HG03280 (cell line): ENCODE results near the gene PDE6D.
A peak's percentile ranks its signal among the peaks of the same experiment; 100 is the strongest.
"Not testable (repeated sequence)": the region's sequence is repeated elsewhere in the genome, so short reads cannot be mapped to it uniquely, and the experiment has no call there.

Experiments used
- ATAC-seq: cut with Tn5 transposase; IDR thresholded peaks from one replicate; pipeline ENCODE4 v1.9.1; 2021; ENCODE audit warnings: mild to moderate bottlenecking, moderate library complexity; ENCODE audit not compliant: unreplicated experiment

Gene PDE6D

DNA sequence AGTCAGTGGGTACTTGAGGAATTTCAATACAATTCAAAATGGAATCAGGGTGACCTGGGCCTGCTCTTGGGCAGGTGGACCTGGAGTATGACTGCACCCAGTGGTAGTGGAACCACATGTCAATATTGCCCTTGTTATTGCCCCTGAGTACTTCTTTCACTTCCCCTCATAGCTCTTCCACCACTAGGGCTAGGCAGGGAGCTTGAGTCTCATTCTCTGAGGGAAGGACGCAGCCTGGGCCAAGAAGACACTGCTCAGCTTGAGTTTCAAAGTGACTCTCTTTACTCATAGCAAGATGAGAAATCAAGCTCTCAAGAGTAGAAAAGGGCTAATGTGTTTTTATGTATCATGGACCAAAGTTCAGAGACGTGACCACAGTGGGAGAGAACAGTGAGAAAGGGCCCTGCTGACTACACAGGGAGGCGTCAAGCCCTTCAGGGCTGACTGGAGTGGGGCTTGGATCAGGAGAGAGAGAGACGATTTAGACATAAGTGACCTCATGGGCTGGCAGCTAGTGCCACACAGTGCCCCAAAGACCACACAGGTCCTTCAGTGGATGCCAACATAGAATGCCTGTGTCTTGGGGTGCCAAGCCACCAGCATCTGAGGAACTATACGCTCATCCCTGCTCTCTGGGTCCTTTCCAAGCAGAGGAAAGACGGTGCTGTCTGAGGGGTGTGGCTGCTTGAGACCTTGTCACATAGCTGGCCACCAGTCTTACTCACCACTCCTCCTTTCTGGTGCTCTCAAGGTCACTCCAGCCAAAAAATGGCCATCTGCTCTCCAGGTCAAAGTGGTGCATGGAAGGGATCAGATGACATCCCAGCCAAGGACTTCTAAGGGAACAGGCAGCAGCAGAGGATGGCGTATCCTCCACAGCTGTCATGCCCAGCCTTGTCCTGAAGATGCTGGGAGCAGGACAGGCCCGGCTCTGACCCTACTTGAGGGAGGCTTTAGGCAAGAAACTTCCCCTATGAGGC lies 59.8 kb downstream of the PDE6D start:
- ATAC-seq = peak; percentile 79

DNA sequence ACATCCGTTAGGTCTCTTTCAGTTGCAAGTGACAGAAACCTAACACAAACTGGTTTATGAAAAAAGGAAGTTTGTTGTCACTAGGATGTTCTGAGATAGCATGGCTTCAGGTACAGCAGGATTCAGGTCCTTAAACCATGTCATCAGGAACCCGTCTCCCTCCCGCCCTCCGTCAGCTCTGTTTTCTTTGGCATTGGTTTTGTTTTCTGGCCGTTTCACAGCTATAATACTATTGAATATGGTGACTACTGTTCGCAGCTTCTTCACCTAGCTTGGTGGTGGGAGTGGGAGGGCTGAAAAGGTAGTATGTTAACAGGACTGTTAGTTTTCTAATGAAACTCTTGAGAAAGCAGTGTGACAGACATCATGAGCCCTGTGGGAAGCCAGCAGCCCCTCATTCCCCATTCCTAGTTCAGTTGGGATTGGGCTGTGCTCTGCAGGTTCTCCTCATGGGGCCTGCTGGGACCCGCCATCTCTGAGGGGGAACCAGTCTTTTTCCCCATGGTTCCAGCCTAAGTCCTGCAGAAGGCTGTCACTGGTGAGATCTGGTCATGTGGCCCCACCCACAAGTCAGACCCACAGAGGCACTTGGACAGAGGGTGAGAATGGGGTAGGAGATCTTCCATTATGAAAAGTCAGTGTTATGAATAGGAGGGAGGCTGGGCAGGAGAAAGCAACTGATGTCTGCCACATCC lies 60.6 kb downstream of the PDE6D start:
- ATAC-seq = no peak

DNA sequence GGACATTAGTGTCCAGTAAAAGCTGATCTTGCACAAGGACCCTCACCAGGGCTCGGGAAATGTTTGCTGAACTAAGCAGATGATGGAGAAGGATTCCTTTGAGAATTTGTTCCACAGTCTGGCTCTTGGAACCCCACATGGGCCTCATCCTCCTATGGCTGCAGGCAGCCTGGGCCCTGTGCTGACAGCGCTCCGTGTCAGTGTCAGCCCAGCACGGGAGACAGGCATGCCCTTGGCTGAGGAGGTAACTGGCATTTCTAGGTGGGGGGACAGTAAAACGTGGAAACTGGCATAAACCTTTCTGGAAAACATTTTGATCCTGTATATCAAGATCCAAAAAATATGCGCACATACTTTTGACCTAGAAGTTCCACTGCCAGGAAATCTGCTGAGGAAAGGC lies 62.3 kb downstream of the PDE6D start:
- ATAC-seq = no peak

- no peak for ATAC-seq
Observed at GRCh38 chr2:231717281-231718171, 63.6 kb downstream of the PDE6D start.

DNA sequence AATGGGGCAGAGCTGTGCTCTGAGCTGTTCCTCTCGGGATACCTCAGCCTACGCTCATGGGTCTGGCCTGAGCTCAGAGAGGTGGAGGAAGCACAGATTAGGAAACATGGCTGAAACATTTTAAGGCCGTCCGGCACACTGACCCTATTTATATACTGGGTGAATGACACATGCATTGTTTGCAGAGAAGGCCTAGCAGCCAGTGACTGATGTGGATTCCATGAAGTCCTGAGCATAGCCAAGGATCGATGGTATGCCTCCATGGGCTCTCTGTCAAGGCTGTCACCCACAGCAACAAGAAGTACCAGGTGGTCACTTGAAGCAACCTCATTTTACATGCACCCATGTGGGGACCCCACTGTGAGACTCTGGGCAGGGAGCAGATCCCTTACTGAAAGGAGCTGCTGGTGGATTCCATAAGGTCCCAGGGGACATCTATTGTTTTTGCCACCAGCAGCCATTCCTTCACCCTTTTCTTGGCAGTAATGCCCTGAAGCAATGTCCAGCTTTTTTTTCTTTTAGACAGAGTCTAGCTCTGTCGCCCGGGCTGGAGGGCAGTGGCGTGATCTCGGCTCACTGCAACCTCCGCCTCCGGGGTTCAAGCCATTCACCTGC lies 64.3 kb downstream of the PDE6D start:
- ATAC-seq = no peak

- ATAC-seq = no peak
Observed at GRCh38 chr2:231715988-231716616, 65.0 kb downstream of the PDE6D start.

GRCh38 chr2:231715499-231715837 lies 65.6 kb downstream of the PDE6D start:
- no peak for ATAC-seq

DNA sequence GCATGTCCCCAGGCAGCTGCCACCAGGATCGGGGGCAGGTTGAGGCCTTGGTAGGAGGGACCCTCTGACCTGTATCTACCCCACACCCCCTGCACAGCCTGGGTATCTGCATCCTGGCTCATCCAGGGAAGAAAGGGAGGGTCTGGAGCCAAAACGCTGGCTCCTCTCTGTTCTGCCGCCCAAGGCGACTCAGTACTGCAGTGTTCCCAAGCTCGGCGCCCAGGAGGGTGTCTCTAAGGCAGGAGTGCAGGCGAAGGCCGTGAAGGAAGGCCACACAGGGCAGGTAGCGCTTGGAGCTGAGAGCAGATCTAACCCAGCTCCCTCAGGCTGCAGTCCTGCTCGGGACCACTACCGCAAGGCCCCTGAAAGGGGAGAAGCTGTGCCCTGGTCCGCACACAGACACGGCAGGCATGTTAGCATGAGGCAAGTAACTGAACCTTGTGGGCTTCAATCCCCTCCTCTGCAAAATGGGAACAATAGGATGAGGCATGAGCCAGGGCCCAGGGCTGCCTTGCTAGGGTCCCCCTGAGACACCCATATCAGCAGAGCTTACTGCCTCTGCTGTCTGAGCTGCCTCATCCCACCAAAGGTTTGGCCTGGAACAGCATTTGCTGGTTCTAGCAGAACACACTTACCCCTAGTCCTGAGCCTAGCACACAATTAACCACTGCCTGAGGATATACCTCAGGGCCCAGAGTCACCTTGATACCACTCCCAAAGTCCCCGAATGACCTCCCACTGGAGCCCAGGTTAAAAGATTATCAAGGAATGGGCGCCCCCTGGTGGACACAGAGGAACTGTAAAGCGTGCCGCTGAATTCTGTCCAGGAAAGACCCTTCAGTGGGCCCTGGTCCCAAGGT lies 66.2 kb downstream of the PDE6D start:
- ATAC-seq = no peak

DNA sequence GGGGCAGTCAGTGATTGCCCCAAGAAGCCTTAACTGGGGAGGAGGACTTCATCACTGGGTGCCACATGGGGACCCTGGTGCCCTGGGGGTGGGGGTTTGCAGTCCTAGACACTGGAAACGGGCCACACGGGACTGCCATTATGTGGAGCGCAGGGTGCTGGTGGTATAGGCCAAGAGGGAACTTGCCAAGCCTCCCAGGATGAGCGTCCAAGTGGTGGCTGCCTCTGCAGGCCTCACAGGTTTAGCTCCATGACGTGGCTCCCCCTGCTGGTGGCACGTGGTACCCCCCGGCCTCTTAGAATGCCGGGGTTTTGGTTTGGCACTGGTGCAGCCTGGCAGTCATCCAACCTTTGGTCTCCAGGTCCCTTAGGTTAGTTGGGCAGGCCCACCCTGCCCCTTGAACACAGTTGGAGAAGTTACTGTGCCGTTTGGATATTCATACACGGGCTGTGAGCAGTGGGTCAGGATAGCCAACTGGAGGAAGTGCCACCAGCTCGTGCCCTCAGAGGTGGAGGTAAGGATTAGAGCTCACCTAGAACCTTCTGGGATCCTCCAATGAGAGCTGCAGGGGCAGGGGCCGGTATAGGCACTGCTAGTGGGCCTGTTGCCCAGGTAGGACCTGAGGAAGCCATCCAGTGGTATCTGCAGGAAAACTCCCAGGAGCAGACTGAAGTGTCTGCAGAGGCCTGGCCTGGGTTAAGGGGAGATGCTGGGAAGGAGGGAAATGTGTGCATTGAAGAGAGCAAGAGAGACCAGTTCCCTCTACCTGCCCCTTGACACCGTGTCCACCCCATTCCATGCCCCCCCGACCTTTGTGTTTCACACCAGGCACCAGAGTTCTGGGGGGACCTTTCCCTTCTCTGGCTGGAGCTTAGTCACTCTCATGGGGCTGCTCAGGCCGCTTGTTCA lies 67.1 kb downstream of the PDE6D start:
- ATAC-seq = peak; percentile 31

DNA sequence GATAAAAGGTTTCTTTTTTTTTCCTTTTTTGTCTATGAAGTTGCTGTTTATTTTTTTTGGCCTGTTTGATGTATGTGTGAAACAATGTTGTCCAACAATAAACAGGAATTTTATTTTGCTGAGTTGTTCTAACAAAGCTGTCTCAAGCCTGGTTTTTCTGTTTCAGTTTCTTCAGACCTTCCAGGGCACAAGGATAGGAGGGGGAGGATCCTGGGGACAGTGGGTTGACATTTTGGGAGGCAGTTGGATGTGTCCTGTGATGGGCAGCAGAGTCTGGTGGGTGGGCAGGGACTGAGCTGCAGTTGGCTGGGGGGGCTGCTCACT lies 67.7 kb downstream of the PDE6D start:
- not testable (repeated sequence) for ATAC-seq

DNA sequence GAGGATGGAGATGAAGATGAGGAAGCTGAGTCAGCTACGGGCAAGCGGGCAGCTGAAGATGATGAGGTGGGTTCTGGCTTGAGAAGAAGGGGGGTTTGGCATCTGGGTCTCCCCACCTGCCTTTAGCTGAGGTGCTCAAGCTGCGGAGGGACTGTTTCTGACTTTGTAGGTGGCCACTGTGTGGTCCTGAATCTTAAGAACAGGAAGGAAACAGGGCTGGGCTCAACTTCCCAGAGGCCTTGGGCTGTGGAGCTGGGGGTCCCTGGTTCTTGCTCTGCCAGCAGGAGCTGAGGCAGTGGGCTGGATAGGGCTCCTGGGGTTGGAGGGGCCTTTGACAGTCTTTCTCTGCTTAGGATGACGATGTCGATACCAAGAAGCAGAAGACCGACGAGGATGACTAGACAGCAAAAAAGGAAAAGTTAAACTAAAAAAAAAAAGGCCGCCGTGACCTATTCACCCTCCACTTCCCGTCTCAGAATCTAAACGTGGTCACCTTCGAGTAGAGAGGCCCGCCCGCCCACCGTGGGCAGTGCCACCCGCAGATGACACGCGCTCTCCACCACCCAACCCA lies 68.5 kb downstream of the PDE6D start:
- not testable (repeated sequence) for ATAC-seq

DNA sequence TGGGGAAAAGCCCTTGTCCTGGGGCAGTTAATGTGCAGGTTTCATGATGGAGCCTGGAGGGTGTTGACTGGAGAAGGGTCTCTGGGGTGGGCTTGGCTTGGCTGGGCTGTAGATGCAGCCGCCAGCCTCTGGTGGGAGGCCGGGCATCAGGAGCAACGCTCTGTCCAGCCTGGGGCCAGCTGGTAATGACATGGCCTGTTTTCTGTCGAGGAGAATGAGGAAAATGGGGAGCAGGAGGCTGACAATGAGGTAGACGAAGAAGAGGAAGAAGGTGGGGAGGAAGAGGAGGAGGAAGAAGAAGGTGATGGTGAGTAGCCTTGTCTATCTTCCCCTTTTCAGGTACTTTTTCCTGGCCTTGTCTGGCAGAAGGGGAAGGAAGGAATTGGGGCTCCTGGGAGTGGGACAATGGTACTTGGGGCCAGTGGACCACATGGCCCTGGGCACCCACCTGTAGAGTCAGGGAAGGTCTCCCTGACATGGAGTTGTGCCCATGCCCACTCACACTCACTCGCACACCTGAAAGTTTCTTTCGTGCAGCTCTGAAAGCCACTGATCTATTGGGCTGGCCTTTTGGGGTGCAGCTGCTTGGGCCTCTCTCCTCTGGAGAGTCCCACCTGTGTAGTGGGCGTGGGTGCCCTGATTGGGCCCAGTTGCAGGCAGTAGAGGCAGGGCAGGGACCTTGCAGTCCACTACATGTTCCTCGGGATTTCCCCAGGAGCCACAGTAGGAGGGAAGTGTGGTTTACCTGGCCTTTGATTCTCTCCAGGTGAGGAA lies 69.2 kb downstream of the PDE6D start:
- ATAC-seq = no peak

GRCh38 chr2:231710799-231711676 lies 70.0 kb downstream of the PDE6D start:
- no peak for ATAC-seq

GRCh38 chr2:231709981-231710798 lies 70.9 kb downstream of the PDE6D start:
- ATAC-seq = peak; percentile 20

DNA sequence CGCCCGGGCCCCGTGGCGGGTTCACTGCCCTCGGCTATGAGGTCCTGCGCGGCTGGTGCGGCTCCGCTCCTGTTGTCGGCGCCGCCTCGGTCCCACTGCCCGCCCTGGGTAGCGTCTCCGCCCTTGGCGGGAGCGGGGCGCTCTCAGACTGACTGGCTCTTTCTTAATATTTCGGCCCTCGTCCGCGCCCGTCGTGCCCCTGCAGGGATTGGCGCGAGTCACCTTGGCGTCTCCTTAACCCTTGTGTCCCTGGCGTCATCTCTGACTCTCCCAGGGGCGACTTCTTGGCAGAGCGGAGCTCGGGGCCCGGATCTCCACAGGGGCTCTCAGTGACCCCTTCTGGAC lies 71.5 kb downstream of the PDE6D start:
- ATAC-seq = no peak
